CD4-positive, alpha-beta T cell treated with Interleukin-12 subunit alpha and Interleukin-12 subunit beta, for 1 hour (primary cell): ENCODE results near the gene DHX40.
"Not testable (repeated sequence)": the region's sequence is repeated elsewhere in the genome, so short reads cannot be mapped to it uniquely, and the experiment has no call there.

ENCODE experiments used
- DNase-seq: peaks from one replicate; pipeline ENCODE4 v3.0.0-alpha.2; 2020

The DHX40 gene

GRCh38 chr17:59632398-59632797 lies 67.0 kb downstream of the DHX40 start:
- DNase-seq: no peak

- no peak for DNase-seq
Measured at GRCh38 chr17:59633658-59634359, 68.4 kb downstream of the DHX40 start.

GRCh38 chr17:59634632-59635541 lies 69.5 kb downstream of the DHX40 start:
- DNase-seq: no peak

- DNase-seq: no peak
Measured at GRCh38 chr17:59637611-59638310, 72.4 kb downstream of the DHX40 start.

- DNase-seq: no peak
Measured at GRCh38 chr17:59638553-59638952, 73.1 kb downstream of the DHX40 start.

- DNase-seq: peak; percentile 39
Measured at GRCh38 chr17:59641799-59642484, 76.5 kb downstream of the DHX40 start.

- no peak for DNase-seq
Measured at GRCh38 chr17:59642565-59642964, 77.2 kb downstream of the DHX40 start.

- DNase-seq: no peak
Measured at GRCh38 chr17:59643159-59644140, 78.0 kb downstream of the DHX40 start.

GRCh38 chr17:59647288-59647687 lies 81.9 kb downstream of the DHX40 start:
- no peak for DNase-seq

- DNase-seq: no peak
Measured at GRCh38 chr17:59649886-59650285, 84.5 kb downstream of the DHX40 start.

- no peak for DNase-seq
Measured at GRCh38 chr17:59650642-59651041, 85.2 kb downstream of the DHX40 start.

GRCh38 chr17:59651346-59651745 lies 85.9 kb downstream of the DHX40 start:
- peak; percentile 16 for DNase-seq

- DNase-seq: no peak
Measured at GRCh38 chr17:59652119-59652518, 86.7 kb downstream of the DHX40 start.

GRCh38 chr17:59656624-59657023 lies 91.2 kb downstream of the DHX40 start:
- not testable (repeated sequence) for DNase-seq
